ENCODE results near the gene ST8SIA5. TPM values are rescaled to one million over a fixed set of nuclear protein-coding genes. Genes with fewer than 3 reads are reported as not detected.

ST8SIA5 gene
- total and polyA plus RNA-seq, 9 of the 15 experiments (the other 6 are each of a cell fraction or from before 2014, with no cell fraction given) = 0.03 to 0.33 (median 0.06) TPM; not detected in 5

GRCh38 chr18:46702471-46702870 lies 54.4 kb downstream of the ST8SIA5 start:
- POLR2A ChIA-PET = interaction anchor here (0.6 kb wide), 1 partner anchor 8 kb away, joined by 3 read pairs; no protein-coding TSS in a partner anchor

More at GRCh38 chr18:46702471-46702870, 54.4 kb downstream of the ST8SIA5 start:
- Histone ChIP-seq H3K36me3 (ENCODE audit: control insufficient read depth, insufficient read depth, low read length) (no peaks in the 10 kb centered on the region), H3K4me2 (ENCODE audit: insufficient read depth, low read length) (no peak overlapping the region), H3K4me3 (no peak overlapping the region), H2AFZ (ENCODE audit: low read depth, low read length) (no peak overlapping the region), H3K27me3 (ENCODE audit: control insufficient read depth in 2 of 2, insufficient read depth in 2 of 2, low read length in 2 of 2) (peaks cover 0 to 15% of the 10 kb centered on the region in 2 experiments; a peak in 2 of 5 replicates), H3K79me2 (ENCODE audit: control insufficient read depth, insufficient read depth, low read length) (no peaks in the 10 kb centered on the region), H3K27ac (ENCODE audit: extremely low read depth, low read depth, low read length) (no peak overlapping the region), H3K9ac (ENCODE audit: insufficient read depth in 1 of 2, low read depth in 2 of 2, low read length in 2 of 2) (no peak overlapping the region), H4K20me1 (replicated peaks; ENCODE audit: control insufficient read depth, insufficient read depth, low read length) (no peaks in the 10 kb centered on the region), H3K9me3 (replicated peaks; ENCODE audit: control insufficient read depth, insufficient read depth, low read depth, low read length) (no peaks in the 10 kb centered on the region), H3K4me1 (replicated peaks in 1 of 2; ENCODE audit: control insufficient read depth in 2 of 2, insufficient read depth in 2 of 2, low read length in 2 of 2) (no peaks in the 10 kb centered on the region), H3K9me1 (ENCODE audit: control insufficient read depth, insufficient read depth, low read length) (no peaks in the 10 kb centered on the region)
- FAIRE-seq = no peak
- no peak for TF ChIP-seq HMG20B (CRISPR knock-in tag; IDR thresholded peaks at IDR 0.05)
- TF ChIP-seq SUPT5H (IDR thresholded peaks at IDR 0.05) = no peak
- no peak for TF ChIP-seq NR0B1 (IDR thresholded peaks at IDR 0.05; ENCODE audit: partially characterized antibody)
- no peak for TF ChIP-seq ZNF75A (CRISPR knock-in tag; IDR thresholded peaks at IDR 0.05)
- no peak for TF ChIP-seq TCF7 (IDR thresholded peaks at IDR 0.05; ENCODE audit: borderline replicate concordance)
- no peak for TF ChIP-seq DACH1 (IDR thresholded peaks at IDR 0.05; ENCODE audit: partially characterized antibody)
- no peak for TF ChIP-seq STAT6 (CRISPR knock-in tag; IDR thresholded peaks at IDR 0.05)
- no peak for TF ChIP-seq SRSF7 (optimal IDR thresholded peaks at IDR 0.05; ENCODE audit: low read depth, low read length)
- no peak for TF ChIP-seq NR2C2 (CRISPR knock-in tag; IDR thresholded peaks at IDR 0.05)
- TF ChIP-seq NR2C2 (tag; IDR thresholded peaks at IDR 0.05) = no peak
- TF ChIP-seq PBX2 (CRISPR knock-in tag; IDR thresholded peaks at IDR 0.05; ENCODE audit: low read depth) = no peak
- TF ChIP-seq PBX2 (tag; conservative IDR thresholded peaks at IDR 0.05; ENCODE audit: low read depth) = no peak
- TF ChIP-seq ATF1 (CRISPR knock-in tag; IDR thresholded peaks at IDR 0.05) = no peak
- no peak for TF ChIP-seq ATF1 (tag; IDR thresholded peaks at IDR 0.05)
- no peak for TF ChIP-seq GATAD2A (IDR thresholded peaks at IDR 0.05)
- TF ChIP-seq RFX7 (CRISPR knock-in tag; IDR thresholded peaks at IDR 0.05) = no peak
- TF ChIP-seq CXXC5 (CRISPR knock-in tag; IDR thresholded peaks at IDR 0.05) = no peak
- no TSS peak for BruUV-seq (replicated peaks)
- in situ Hi-C loops (cut with MboI) (no loop called here), intact Hi-C loops (cut with micrococcal nuclease) (no loop called here)
- no peak for ATAC-seq
- 3% methylated on average over 5 of the region's 6 CpGs for WGBS (ENCODE audit: insufficient coverage, low coverage, missing lambda C conversion rate)
- DNase-seq (ENCODE audit: extremely low read depth in 1 of 4, low spot score in 3 of 4) = no peak
- CTCF ChIA-PET (ENCODE audit: low intra/inter-chr PET ratio) = no interaction called here
